Loucy (cell line): Measurements from ENCODE around the gene CLDN5.

Source experiments
- CTCF ChIP-seq: fragments of 200-600 bp; sonication (generic); conservative IDR thresholded peaks from 2 replicates; pipeline ENCODE4 v1.5.1; 2014; ENCODE audit warnings: mild to moderate bottlenecking, antibody characterized with exemption, low read length
- EZH2phosphoT487 ChIP-seq: fragments of 200-600 bp; IDR thresholded peaks from 2 replicates; pipeline ENCODE4 v1.6.1; 2018; ENCODE audit warnings: antibody characterized with exemption, mild to moderate bottlenecking, moderate library complexity, borderline replicate concordance

DNA sequence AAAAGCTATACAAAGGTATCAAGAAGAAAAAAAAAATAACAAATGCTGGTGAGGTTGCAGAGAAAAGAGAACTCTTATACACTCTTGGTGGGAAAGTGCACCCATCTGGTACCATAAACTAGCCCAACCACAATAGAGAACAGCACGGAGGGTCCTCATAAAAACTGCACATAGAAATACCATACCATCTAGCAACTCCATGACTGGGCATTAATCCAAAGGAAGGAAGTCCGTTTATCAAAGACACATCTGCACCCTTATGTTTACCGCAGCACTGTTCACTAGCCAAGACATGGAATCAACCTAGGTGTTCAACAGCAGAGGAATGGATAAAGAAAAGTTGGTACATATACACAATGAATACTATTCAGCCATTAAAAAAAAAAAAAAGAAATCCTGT, 10.8 kb upstream of the CLDN5 start:
- TF ChIP-seq CTCF (no peak), EZH2phosphoT487 (no peak)
